ENCODE data around the gene IRAK3. TPM values are rescaled to one million over a fixed set of nuclear protein-coding genes. Genes with fewer than 3 reads are reported as not detected.
"Not testable (repeated sequence)": the region's sequence is repeated elsewhere in the genome, so short reads cannot be mapped to it uniquely, and the experiment has no call there.

The IRAK3 gene
- total RNA-seq, 2 experiments from 2014 or later, result 1.0 to 1.8 TPM

DNA sequence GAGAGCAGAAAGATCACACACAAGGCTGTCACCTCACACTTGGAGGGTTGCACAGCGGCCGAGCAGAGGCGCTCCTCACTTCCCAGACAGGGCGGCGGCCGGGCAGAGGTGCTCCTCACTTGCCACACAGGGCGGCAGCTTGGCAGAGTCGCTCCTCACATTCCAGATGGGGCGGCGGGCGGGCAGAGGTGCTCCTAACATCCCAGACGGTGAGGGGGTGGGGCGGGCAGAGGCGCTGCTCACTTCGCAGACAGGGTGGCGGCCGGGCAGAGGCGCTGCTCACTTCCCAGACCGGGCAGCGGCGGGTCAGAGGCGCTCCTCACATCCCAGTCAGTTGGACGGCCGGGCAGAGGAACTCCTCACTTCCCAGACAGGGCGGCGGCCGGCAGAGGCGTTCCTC, 28.3 kb upstream of the IRAK3 start:
- Mint-ChIP-seq H3K9me3 (peaks cover 13% of the 10 kb centered on the region), H3K4me3 (no peak overlapping the region), H3K4me1 (peaks cover 18% of the 10 kb centered on the region), H3K27me3 (no peaks in the 10 kb centered on the region), H3K27ac (no peak overlapping the region), H3K36me3 (ENCODE audit: low read depth) (peaks cover 61% of the 10 kb centered on the region)
- ChIA-PET POLR2A (interaction anchor here (4.1 kb wide), 1 partner anchor 9 kb away, joined by 29 read pairs; the partner anchor contains the start of gene TMBIM4), CTCF (no interaction called here)
- DNase-seq, result no peak

DNA sequence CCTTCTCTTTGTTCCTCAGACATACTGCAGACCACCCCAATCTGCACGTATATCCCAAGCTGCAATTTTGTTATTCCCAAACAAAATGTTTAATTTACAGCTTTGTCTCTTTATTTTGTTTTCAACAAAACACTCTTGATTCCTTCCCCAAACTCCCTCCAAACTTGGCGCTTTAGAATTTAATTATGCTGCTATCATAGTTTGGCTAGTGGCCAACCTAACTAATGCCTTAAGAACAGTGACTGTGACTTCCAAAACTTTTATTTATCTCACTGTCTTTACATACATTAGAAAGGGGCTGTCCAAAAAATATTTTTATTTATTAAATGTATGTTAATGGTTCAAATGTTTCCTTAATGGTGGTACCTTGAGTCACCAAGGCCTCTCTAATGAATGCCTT, 26.3 kb upstream of the IRAK3 start:
- Mint-ChIP-seq H3K27me3 (no peaks in the 10 kb centered on the region), H3K9me3 (peaks cover 20% of the 10 kb centered on the region), H3K36me3 (ENCODE audit: low read depth) (peaks cover 76% of the 10 kb centered on the region), H3K27ac (no peak overlapping the region), H3K4me1 (peaks cover 32% of the 10 kb centered on the region), H3K4me3 (no peak overlapping the region)
- CTCF ChIA-PET, result no interaction called here
- DNase-seq, result no peak
- POLR2A ChIA-PET, result interaction anchor here (1.1 kb wide), 1 partner anchor 13 kb away, joined by 3 read pairs; no protein-coding TSS in a partner anchor

DNA sequence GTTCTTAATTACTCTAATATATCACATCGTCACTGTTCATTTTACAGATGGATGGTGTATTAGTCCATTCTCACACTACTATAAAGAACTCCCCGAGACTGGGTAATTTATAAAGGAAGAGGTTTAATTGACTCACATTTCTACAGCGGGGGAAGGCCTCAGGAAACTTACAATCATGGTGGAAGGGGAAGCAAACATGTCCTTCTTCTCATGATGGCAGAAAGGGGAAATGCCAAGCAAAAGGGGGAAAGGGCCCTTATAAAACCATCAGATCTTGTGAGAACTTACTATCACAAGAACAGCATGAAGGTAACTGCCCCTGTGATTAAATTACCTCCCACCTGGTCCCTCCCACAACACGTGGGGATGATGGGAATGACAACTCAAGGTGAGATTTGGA, 25.7 kb upstream of the IRAK3 start:
- no peaks in the 10 kb centered on the region for H3K27me3 Mint-ChIP-seq
- no peak overlapping the region for H3K27ac Mint-ChIP-seq
- no peak for DNase-seq
- peaks cover 38% of the 10 kb centered on the region for H3K4me1 Mint-ChIP-seq
- H3K4me3 Mint-ChIP-seq, result no peak overlapping the region
- POLR2A ChIA-PET, result no interaction called here
- CTCF ChIA-PET, result interaction anchor here (1.1 kb wide), 1 partner anchor 18 kb away, joined by 3 read pairs; no protein-coding TSS in a partner anchor
- peaks cover 20% of the 10 kb centered on the region for H3K9me3 Mint-ChIP-seq
- H3K36me3 Mint-ChIP-seq (ENCODE audit: low read depth), result peaks cover 79% of the 10 kb centered on the region

GRCh38 chr12:66164349-66164821, 24.6 kb upstream of the IRAK3 start:
- POLR2A ChIA-PET, result interaction anchor here (1.0 kb wide), 1 partner anchor 34 kb away, joined by 3 read pairs; the partner anchor contains the start of gene LLPH
- Mint-ChIP-seq H3K27ac (no peak overlapping the region), H3K4me1 (peaks cover 46% of the 10 kb centered on the region), H3K27me3 (no peaks in the 10 kb centered on the region), H3K36me3 (ENCODE audit: low read depth) (peaks cover 79% of the 10 kb centered on the region), H3K4me3 (no peak overlapping the region), H3K9me3 (peaks cover 20% of the 10 kb centered on the region)
- CTCF ChIA-PET, result no interaction called here
- no peak for DNase-seq

- no peak overlapping the region for H3K4me3 Mint-ChIP-seq
- peaks cover 20% of the 10 kb centered on the region for H3K9me3 Mint-ChIP-seq
- H3K36me3 Mint-ChIP-seq (ENCODE audit: low read depth), result peaks cover 76% of the 10 kb centered on the region
- peaks cover 47% of the 10 kb centered on the region for H3K4me1 Mint-ChIP-seq
- ChIA-PET CTCF (no interaction called here), POLR2A (no interaction called here)
- DNase-seq, result no peak
- H3K27me3 Mint-ChIP-seq, result no peaks in the 10 kb centered on the region
- H3K27ac Mint-ChIP-seq, result no peak overlapping the region
These were observed 23.9 kb upstream of the IRAK3 start for GRCh38 chr12:66165141-66165540.

DNA sequence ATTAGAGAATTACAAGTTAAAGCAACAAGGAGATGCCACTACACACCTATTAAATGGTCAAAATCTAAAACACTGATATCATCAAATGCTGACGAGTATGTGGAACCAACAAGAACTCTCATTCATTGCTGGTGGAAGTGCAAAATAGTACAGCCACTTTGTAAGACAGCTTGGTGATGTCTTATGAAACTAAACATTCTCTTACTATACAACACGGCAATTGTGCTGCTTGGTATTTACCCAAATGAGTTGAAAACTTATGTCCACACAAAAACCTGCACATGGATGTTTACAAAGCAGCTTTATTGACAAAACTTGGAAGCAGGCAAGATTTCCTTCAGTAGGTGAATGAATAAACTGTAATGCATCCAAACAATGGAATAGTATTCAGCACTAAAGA, 22.5 kb upstream of the IRAK3 start:
- peaks cover 68% of the 10 kb centered on the region for H3K36me3 Mint-ChIP-seq (ENCODE audit: low read depth)
- no peak for DNase-seq
- H3K27ac Mint-ChIP-seq, result no peak overlapping the region
- POLR2A ChIA-PET, result no interaction called here
- no peaks in the 10 kb centered on the region for H3K27me3 Mint-ChIP-seq
- peaks cover 54% of the 10 kb centered on the region for H3K4me1 Mint-ChIP-seq
- no peak overlapping the region for H3K4me3 Mint-ChIP-seq
- CTCF ChIA-PET, result no interaction called here
- H3K9me3 Mint-ChIP-seq, result peaks cover 20% of the 10 kb centered on the region

DNA sequence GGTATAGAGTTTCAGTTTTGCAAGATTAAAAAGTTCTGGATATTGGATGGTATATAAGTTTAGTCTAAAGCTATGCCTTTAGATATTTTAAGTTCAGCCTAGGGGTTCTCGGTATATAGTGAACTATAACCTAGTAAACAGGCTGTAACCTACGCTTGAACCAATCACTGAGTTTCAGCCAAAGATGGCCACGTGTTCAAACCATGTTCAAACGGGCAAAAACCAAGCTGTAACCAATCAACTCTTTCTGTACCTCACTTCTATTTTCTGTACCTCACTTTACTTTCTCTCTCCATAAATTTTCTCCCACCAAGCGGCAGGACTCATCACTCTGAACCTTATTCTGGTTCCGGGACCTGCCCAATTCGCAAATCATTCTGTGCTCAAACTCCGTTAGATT, 20.6 kb upstream of the IRAK3 start:
- Mint-ChIP-seq H3K36me3 (ENCODE audit: low read depth) (peaks cover 59% of the 10 kb centered on the region), H3K27ac (peak overlapping the region; percentile 99), H3K27me3 (no peaks in the 10 kb centered on the region), H3K9me3 (peaks cover 20% of the 10 kb centered on the region), H3K4me3 (peak overlapping the region; percentile 89), H3K4me1 (peaks cover 52% of the 10 kb centered on the region)
- no peak for DNase-seq
- ChIA-PET CTCF (interaction anchor here (1.1 to 2.7 kb wide), 6 partner anchors 9 to 135 kb away, joined by 3 to 18 read pairs (median 6); partner anchors contain the start of gene LLPH), POLR2A (interaction anchor here (0.7 to 2.8 kb wide), 17 partner anchors 9 to 999 kb away, joined by 3 to 86 read pairs (median 9); partner anchors contain the start of genes HELB, LEMD3 and LLPH)

DNA sequence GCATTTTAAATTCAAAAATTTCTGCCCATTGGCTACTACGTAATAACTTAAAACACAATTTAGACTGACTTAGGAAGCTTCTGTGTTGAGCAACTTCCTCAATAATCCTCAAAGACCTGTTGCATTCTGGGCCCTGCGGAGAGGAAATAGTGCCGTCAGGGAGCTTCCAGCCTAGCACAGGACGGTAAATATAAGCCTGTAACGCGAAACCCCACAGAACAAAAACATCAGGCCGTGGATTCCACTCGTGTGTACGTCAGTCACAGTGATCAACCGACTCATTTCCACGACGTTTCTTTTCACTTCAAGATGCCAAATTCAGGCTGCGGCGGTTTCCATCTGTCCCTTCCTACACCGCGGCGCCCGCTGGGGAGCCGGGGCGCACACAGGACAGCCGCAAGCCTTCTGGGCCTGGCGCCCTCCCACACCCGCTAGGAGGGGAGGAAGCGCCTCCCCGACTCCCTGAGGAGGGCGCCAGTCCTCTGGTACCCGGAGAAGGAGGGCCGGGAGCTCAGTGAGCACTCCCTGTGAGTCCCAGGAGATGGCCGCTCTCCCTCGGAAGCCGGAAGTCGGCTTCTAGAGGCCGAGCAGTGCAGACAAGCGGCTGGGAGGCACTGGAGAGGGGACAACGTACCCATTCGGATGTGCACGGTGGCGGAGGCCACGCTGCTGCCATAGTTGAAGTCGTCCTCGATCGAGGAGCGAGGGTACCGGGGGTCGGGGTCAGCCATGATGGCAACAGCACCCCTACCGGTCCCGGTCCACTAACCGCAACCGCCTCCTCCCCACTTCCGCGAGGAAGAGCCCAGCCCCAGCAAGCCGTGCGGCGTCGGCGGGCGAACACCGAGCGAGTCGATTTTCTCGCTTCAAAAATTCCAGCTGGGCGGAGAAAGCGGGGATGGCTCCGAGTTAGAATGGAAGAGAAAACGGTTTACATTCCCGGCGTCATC, 19.5 kb upstream of the IRAK3 start, which contains the start of gene TMBIM4:
TMBIM4 (minus strand) TSS at position 776 of the 950 bp plus-strand sequence; CDS start at position 731, 45 bp downstream.
- H3K9me3 Mint-ChIP-seq, result peaks cover 15% of the 10 kb centered on the region
- H3K4me3 Mint-ChIP-seq, result peak within 1 kb of the TSS; percentile 89
- H3K4me1 Mint-ChIP-seq, result peaks cover 46% of the 10 kb centered on the region
- DNase-seq, result peak; percentile 89
- CTCF ChIA-PET, result interaction anchor here (0.7 to 2.7 kb wide), 11 partner anchors 10 to 134 kb away, joined by 3 to 18 read pairs (median 4); partner anchors contain the start of gene LLPH
- H3K36me3 Mint-ChIP-seq (ENCODE audit: low read depth), result peaks cover 49% of the 10 kb centered on the region
- H3K27ac Mint-ChIP-seq, result peak within 1 kb of the TSS; percentile 99
- POLR2A ChIA-PET, result interaction anchor here (0.6 to 2.8 kb wide), 23 partner anchors 9 to 1100 kb away, joined by 3 to 86 read pairs (median 7); partner anchors contain the start of genes CAND1, HELB, IRAK3 and LEMD3
- no peaks in the 10 kb centered on the region for H3K27me3 Mint-ChIP-seq

DNA sequence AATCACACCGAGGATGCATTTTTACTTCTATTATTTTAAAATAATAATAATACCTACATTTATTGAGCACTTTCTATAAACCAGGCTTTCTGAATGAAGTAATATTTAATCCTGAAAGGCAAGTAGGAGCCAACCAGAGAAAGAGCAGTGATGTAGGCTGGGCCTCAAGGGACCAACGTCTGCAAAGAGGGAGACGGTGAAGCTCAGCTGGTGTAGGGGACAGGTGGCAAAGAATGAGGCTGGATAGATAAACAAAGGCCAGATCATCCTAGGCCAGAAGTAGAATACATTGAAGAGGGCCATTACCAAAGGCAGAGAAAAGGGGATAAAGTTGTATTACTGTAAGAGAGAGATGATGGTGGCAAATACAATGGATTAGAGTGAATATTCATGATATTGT, 18.4 kb upstream of the IRAK3 start:
- ChIA-PET CTCF (interaction anchor here (0.7 to 2.7 kb wide), 5 partner anchors 19 to 62 kb away, joined by 3 to 18 read pairs (median 4); partner anchors contain the start of gene LLPH), POLR2A (interaction anchor here (0.8 to 2.8 kb wide), 2 partner anchors 8 to 39 kb away, joined by 3 to 86 read pairs; partner anchors contain the start of gene LLPH)
- DNase-seq, result no peak
- Mint-ChIP-seq H3K4me3 (peak overlapping the region; percentile 89), H3K27me3 (peaks cover 2% of the 10 kb centered on the region), H3K27ac (peak overlapping the region; percentile 99), H3K9me3 (peaks cover 8% of the 10 kb centered on the region), H3K36me3 (ENCODE audit: low read depth) (peaks cover 39% of the 10 kb centered on the region), H3K4me1 (peaks cover 40% of the 10 kb centered on the region)

DNA sequence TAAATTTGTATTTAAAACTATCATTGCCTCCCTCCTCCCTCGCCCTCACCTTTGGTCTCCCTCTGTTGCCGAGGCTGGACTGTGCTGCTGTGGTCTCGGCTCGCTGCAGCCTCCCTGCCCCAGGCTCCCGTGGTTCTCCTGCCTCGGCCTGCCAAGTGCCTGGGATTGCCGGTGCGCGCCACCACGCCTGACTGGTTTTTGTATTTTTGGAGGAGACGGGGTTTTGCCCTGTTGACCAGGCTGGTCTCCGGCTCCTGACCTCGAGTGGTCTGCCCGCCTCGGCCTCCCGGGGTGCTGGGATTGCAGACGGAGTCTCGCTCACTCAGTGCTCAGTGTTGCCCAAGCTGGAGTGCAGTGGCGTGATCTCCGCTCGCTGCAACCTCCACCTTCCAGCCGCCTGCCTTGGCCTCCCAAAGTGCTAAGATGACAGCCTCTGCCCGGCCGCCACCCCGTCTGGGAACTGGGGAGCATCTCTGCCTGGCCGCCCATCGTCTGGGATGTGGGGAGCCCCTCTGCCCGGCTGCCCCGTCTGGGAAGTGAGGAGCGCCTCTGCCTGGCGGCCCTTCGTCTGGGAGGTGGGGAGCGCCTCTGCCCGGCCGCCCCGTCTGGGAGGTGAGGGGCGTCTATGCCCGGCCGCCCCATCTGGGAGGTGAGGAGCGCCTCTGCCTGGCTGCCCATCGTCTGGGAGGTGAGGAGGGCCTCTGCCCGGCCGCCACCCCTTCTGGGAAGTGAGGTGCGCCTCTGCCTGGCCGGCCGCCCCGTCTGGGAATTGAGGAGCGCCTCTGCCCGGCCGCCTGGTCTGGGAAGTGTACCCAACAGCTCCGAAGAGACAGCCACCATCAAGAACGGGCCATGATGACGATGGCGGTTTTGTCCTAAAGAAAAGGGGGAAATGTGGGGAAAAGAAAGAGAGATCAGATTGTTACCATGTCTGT, 14.4 kb upstream of the IRAK3 start:
- POLR2A ChIA-PET; H3K4me1 Mint-ChIP-seq; H3K9me3 Mint-ChIP-seq; CTCF ChIA-PET; H3K36me3 Mint-ChIP-seq (ENCODE audit: low read depth); DNase-seq; H3K27ac Mint-ChIP-seq; H3K4me3 Mint-ChIP-seq: not testable (repeated sequence)
- H3K27me3 Mint-ChIP-seq, result peaks cover 20% of the 10 kb centered on the region

DNA sequence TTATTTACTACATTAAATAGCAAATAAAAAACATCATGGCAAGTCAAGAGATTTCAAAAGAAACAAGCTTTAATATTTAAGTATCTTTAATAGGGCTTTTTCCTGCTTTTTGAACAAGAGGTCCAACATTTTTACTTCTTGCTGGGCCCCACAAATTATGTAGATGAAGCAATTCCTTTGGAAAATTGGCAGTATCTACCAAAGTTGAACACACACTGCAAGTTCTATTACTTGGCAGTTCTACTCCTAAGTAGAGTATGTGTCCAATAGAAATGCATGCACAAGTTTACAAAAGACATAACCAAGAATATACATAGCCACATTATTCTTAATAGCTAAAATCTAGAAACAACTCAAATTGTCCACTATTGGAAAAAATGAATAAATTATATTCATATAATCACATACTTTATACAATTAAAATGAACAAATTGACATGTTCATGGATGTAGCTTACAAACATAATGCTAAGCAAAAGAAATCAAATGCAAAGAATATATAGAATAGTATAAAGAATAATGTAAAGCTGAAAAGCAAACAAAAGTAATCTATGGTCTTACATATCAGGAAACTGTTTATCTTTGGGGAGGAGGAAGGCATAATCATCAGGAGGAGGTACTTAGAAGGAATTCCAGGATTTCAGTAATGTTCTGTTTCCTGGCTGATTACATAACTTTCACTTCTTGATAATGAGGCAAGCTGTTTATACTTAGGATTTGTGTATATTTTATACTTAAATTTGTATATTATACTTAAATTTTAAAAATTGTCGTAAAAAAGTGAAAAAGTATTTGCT, 12.7 kb upstream of the IRAK3 start:
- no peaks in the 10 kb centered on the region for H3K9me3 Mint-ChIP-seq

More for the DNA sequence above, 12.7 kb upstream of the IRAK3 start:
- ChIA-PET CTCF (interaction anchor here (0.7 to 2.0 kb wide), 2 partner anchors 27 to 68 kb away, joined by 3 to 7 read pairs; no protein-coding TSS in a partner anchor), POLR2A (interaction anchor here (1.4 to 1.6 kb wide), 2 partner anchors 45 to 46 kb away, joined by 5 read pairs; partner anchors contain the start of gene LLPH)
- Mint-ChIP-seq H3K4me1 (no peaks in the 10 kb centered on the region), H3K27ac (no peak overlapping the region), H3K36me3 (ENCODE audit: low read depth) (no peaks in the 10 kb centered on the region), H3K4me3 (no peak overlapping the region), H3K27me3 (peaks cover 20% of the 10 kb centered on the region)
- DNase-seq, result no peak
